Esophagus squamous epithelium (tissue), 4 donors: ENCODE measurements around the gene MINDY4.

Experiments
- CTCF ChIP-seq, 6 experiments: fragments of 450-650 bp in 4 of 6; fragments of 200-600 bp in 2 of 6; sonication (generic) in 2 of 6; IDR thresholded peaks; one replicate each; pipeline ENCODE4 v1.5.1; 2016 to 2019; ENCODE audit warnings: antibody characterized with exemption in 6 of 6, mild to moderate bottlenecking in 4 of 6, moderate library complexity in 4 of 6
- POLR2A ChIP-seq, 4 donors: fragments of 450-650 bp; IDR thresholded peaks; one replicate each; pipeline ENCODE4 v1.6.1; 2017; ENCODE audit warnings: antibody characterized with exemption in 4 of 4, mild to moderate bottlenecking in 4 of 4, moderate library complexity in 3 of 4

GRCh38 chr7:30941582-30942323 is 170.5 kb downstream of the MINDY4 start:
- TF ChIP-seq CTCF (IDR thresholded peaks at IDR 0.05) (no peak), POLR2A (IDR thresholded peaks at IDR 0.05) (no peak)
